HEK293 (cell line): ENCODE results near the gene ARHGAP8.
A peak's percentile ranks its signal among the peaks of the same experiment; 100 is the strongest.

Source experiments
- CTCF ChIA-PET: fragments of 350-600 bp; formaldehyde crosslinking; extraction: SDS; loops from one replicate; lab custom pipeline; 2021; ENCODE audit warnings: antibody characterized with exemption; lab: Yijun Ruan, JAX
- POLR2A ChIA-PET: fragments of 300-600 bp; formaldehyde crosslinking; extraction: SDS; loops from one replicate; lab custom pipeline; 2020; ENCODE audit warnings: antibody characterized with exemption, inconsistent platforms; lab: Yijun Ruan, JAX
- H3K27ac ChIP-seq: fragments of 200-500 bp; sonication (Bioruptor generic); 2 replicates; pipeline ENCODE4 v1.5.1; 2014; ENCODE audit warnings: low read depth, low read length, control low read depth, inconsistent platforms; ENCODE audit errors: extremely low read depth
- H3K36me3 ChIP-seq, 2 experiments: fragments of 200-500 bp in 1 of 2; sonication (Bioruptor generic) in 1 of 2; 1 replicate in 1 of 2; 2 replicates in 1 of 2; pipeline ENCODE4 v1.5.1; 2014 to 2017; ENCODE audit warnings: inconsistent platforms in 2 of 2, low read length in 2 of 2; ENCODE audit not compliant: control insufficient read depth in 2 of 2, insufficient read depth in 1 of 2
- H3K4me1 ChIP-seq: fragments of 200-500 bp; sonication (Bioruptor generic); 2 replicates; pipeline ENCODE4 v1.5.1; 2014; ENCODE audit warnings: mild to moderate bottlenecking, low read length, inconsistent platforms; ENCODE audit not compliant: control insufficient read depth, insufficient read depth
- H3K4me3 ChIP-seq: 2 replicates; pipeline ENCODE4 v1.5.1; 2011; ENCODE audit warnings: low read depth, mild to moderate bottlenecking, control low read depth, low read length, moderate library complexity
- H3K9me3 ChIP-seq: fragments of 200-500 bp; sonication (Bioruptor generic); 2 replicates; pipeline ENCODE4 v1.5.1; 2014; ENCODE audit warnings: low read depth, low read length, inconsistent platforms; ENCODE audit not compliant: control insufficient read depth, insufficient read depth
- GFI1B ChIP-seq: fragments of 450-650 bp; formaldehyde crosslinking; IDR thresholded peaks from 2 replicates; pipeline ENCODE4 v1.5.1; 2016; ENCODE audit warnings: missing biosample characterization, missing genetic modification characterization
- GLI4 ChIP-seq: fragments of 450-650 bp; formaldehyde crosslinking; IDR thresholded peaks from 2 replicates; pipeline ENCODE4 v1.5.1; 2016; ENCODE audit warnings: missing biosample characterization, missing genetic modification characterization
- GLIS1 ChIP-seq: fragments of 450-650 bp; formaldehyde crosslinking; IDR thresholded peaks from 2 replicates; pipeline ENCODE4 v1.5.1; 2016; ENCODE audit warnings: missing biosample characterization, missing genetic modification characterization
- IKZF3 ChIP-seq: fragments of 450-650 bp; IDR thresholded peaks from 2 replicates; pipeline ENCODE4 v1.5.0; 2018; ENCODE audit warnings: missing biosample characterization, mild to moderate bottlenecking, missing genetic modification characterization, moderate library complexity
- KLF1 ChIP-seq: fragments of 450-650 bp; formaldehyde crosslinking; IDR thresholded peaks from 2 replicates; pipeline ENCODE4 v1.5.1; 2016; ENCODE audit warnings: missing biosample characterization, missing genetic modification characterization
- SCRT2 ChIP-seq: fragments of 450-650 bp; formaldehyde crosslinking; IDR thresholded peaks from 2 replicates; pipeline ENCODE4 v1.5.1; 2016; ENCODE audit warnings: missing biosample characterization, missing genetic modification characterization
- SETDB1 ChIP-seq: IDR thresholded peaks from one replicate; pipeline ENCODE4 v1.6.1; 2017; ENCODE audit warnings: mild to moderate bottlenecking, low read length, moderate library complexity, mixed read lengths; ENCODE audit not compliant: insufficient read length
- SP7 ChIP-seq: fragments of 450-650 bp; formaldehyde crosslinking; IDR thresholded peaks from 2 replicates; pipeline ENCODE4 v1.5.1; 2016; ENCODE audit warnings: missing biosample characterization, missing genetic modification characterization
- WT1 ChIP-seq: fragments of 450-650 bp; formaldehyde crosslinking; IDR thresholded peaks from 2 replicates; pipeline ENCODE4 v1.5.1; 2016; ENCODE audit warnings: missing biosample characterization, missing genetic modification characterization
- ZBTB17 ChIP-seq: fragments of 450-650 bp; formaldehyde crosslinking; IDR thresholded peaks from 2 replicates; pipeline ENCODE4 v1.5.1; 2016; ENCODE audit warnings: missing biosample characterization, missing genetic modification characterization
- ZBTB21 ChIP-seq: fragments of 450-650 bp; formaldehyde crosslinking; IDR thresholded peaks from 2 replicates; pipeline ENCODE4 v1.5.1; 2017; ENCODE audit warnings: missing biosample characterization, missing genetic modification characterization
- ZBTB7A ChIP-seq: fragments of 450-650 bp; formaldehyde crosslinking; IDR thresholded peaks from 2 replicates; pipeline ENCODE4 v1.5.1; 2016; ENCODE audit warnings: low read depth, missing biosample characterization, missing genetic modification characterization
- ZEB2 ChIP-seq: fragments of 450-650 bp; formaldehyde crosslinking; IDR thresholded peaks from 2 replicates; pipeline ENCODE4 v1.5.1; 2016; ENCODE audit warnings: missing biosample characterization, missing genetic modification characterization
- ZFP41 ChIP-seq: fragments of 450-650 bp; formaldehyde crosslinking; IDR thresholded peaks from 2 replicates; pipeline ENCODE4 v1.5.1; 2016; ENCODE audit warnings: missing biosample characterization, missing genetic modification characterization, borderline replicate concordance
- ZIC2 ChIP-seq: fragments of 450-650 bp; formaldehyde crosslinking; IDR thresholded peaks from 2 replicates; pipeline ENCODE4 v1.5.1; 2016; ENCODE audit warnings: missing biosample characterization, missing genetic modification characterization
- ZNF112 ChIP-seq: fragments of 450-650 bp; formaldehyde crosslinking; IDR thresholded peaks from 2 replicates; pipeline ENCODE4 v1.5.0; 2017; ENCODE audit warnings: missing biosample characterization, missing genetic modification characterization
- ZNF157 ChIP-seq: fragments of 450-650 bp; formaldehyde crosslinking; IDR thresholded peaks from 2 replicates; pipeline ENCODE4 v1.5.1; 2016; ENCODE audit warnings: missing biosample characterization, missing genetic modification characterization
- ZNF16 ChIP-seq: fragments of 450-650 bp; formaldehyde crosslinking; IDR thresholded peaks from 2 replicates; pipeline ENCODE4 v1.5.1; 2016; ENCODE audit warnings: low read depth, missing biosample characterization, missing genetic modification characterization
- ZNF184 ChIP-seq: fragments of 450-650 bp; IDR thresholded peaks from 2 replicates; pipeline ENCODE4 v1.5.1; 2018; ENCODE audit warnings: missing biosample characterization, mild to moderate bottlenecking, missing genetic modification characterization
- ZNF221 ChIP-seq: fragments of 450-650 bp; formaldehyde crosslinking; IDR thresholded peaks from 2 replicates; pipeline ENCODE4 v1.5.1; 2017; ENCODE audit warnings: missing biosample characterization, missing genetic modification characterization, borderline replicate concordance
- ZNF341 ChIP-seq: fragments of 450-650 bp; formaldehyde crosslinking; IDR thresholded peaks from 2 replicates; pipeline ENCODE4; 2016; ENCODE audit warnings: low read depth, missing biosample characterization, missing genetic modification characterization
- ZNF423 ChIP-seq: fragments of 450-650 bp; formaldehyde crosslinking; IDR thresholded peaks from 2 replicates; pipeline ENCODE4 v1.5.1; 2016; ENCODE audit warnings: missing biosample characterization, missing genetic modification characterization
- ZNF513 ChIP-seq: fragments of 450-650 bp; IDR thresholded peaks from 2 replicates; pipeline ENCODE4 v1.5.1; 2018; ENCODE audit warnings: missing biosample characterization, missing genetic modification characterization
- ZNF530 ChIP-seq: fragments of 450-650 bp; formaldehyde crosslinking; IDR thresholded peaks from 2 replicates; pipeline ENCODE4 v1.5.1; 2016; ENCODE audit warnings: low read depth, missing biosample characterization, missing genetic modification characterization
- ZNF555 ChIP-seq: fragments of 450-650 bp; formaldehyde crosslinking; conservative IDR thresholded peaks from 2 replicates; pipeline ENCODE4 v1.5.1; 2017; ENCODE audit warnings: missing biosample characterization, mild to moderate bottlenecking, missing genetic modification characterization, inconsistent platforms
- ZNF621 ChIP-seq: fragments of 450-650 bp; formaldehyde crosslinking; IDR thresholded peaks from 2 replicates; pipeline ENCODE4 v1.5.1; 2017; ENCODE audit warnings: missing biosample characterization, missing genetic modification characterization
- ZNF623 ChIP-seq: fragments of 450-650 bp; formaldehyde crosslinking; IDR thresholded peaks from 2 replicates; pipeline ENCODE4 v1.5.1; 2016; ENCODE audit warnings: missing biosample characterization, missing genetic modification characterization
- ZNF777 ChIP-seq: fragments of 450-650 bp; formaldehyde crosslinking; IDR thresholded peaks from 2 replicates; pipeline ENCODE4 v1.5.1; 2017; ENCODE audit warnings: missing biosample characterization, missing genetic modification characterization, borderline replicate concordance
- ZSCAN5A ChIP-seq: fragments of 450-650 bp; formaldehyde crosslinking; IDR thresholded peaks from 2 replicates; pipeline ENCODE4 v1.5.1; 2016; ENCODE audit warnings: missing biosample characterization, missing genetic modification characterization
- TF ChIP-seq, protein P1 (sequence below): fragments of 450-650 bp; formaldehyde crosslinking; IDR thresholded peaks from 2 replicates; pipeline ENCODE4 v1.5.1; 2016; ENCODE audit warnings: missing biosample characterization, missing genetic modification characterization
- TF ChIP-seq, protein P2 (sequence below): fragments of 450-650 bp; formaldehyde crosslinking; IDR thresholded peaks from 2 replicates; pipeline ENCODE4 v1.5.1; 2017; ENCODE audit warnings: missing biosample characterization, missing genetic modification characterization
- TF ChIP-seq, protein P3 (sequence below): fragments of 450-650 bp; formaldehyde crosslinking; IDR thresholded peaks from 2 replicates; pipeline ENCODE4 v1.5.1; 2016; ENCODE audit warnings: missing biosample characterization, missing genetic modification characterization, low read depth

Gene ARHGAP8

GRCh38 chr22:44776605-44777363 lies 24.4 kb downstream of the ARHGAP8 start:
- POLR2A ChIA-PET, result no interaction called here
- TF ChIP-seq ZBTB7A (tag by site-specific recombination) (no peak), ZFP41 (no peak), SETDB1 (no peak), ZNF777 (tag by site-specific recombination) (no peak), ZNF555 (tag by site-specific recombination) (no peak), WT1 (peak; percentile 21; the same call in 1 of the 2 replicates), ZNF423 (tag by site-specific recombination) (peak; percentile 15; the same call in 1 of the 2 replicates), ZNF184 (tag by site-specific recombination) (no peak), ZEB2 (tag by site-specific recombination) (no peak), SCRT2 (tag by site-specific recombination) (peak; percentile 40; the same call in 1 of the 2 replicates), ZNF621 (tag by site-specific recombination) (no peak), GFI1B (tag by site-specific recombination) (no peak), GLI4 (no peak), ZNF623 (no peak), ZSCAN5A (tag by site-specific recombination) (no peak), KLF1 (no peak), ZIC2 (tag by site-specific recombination) (peak; percentile 88), SP7 (no peak), ZNF157 (tag by site-specific recombination) (no peak), IKZF3 (tag by site-specific recombination) (0 out of 2 replicates have a peak, but pooled peaks have one; percentile 11), ZNF513 (tag by site-specific recombination) (no peak), ZNF112 (tag by site-specific recombination) (no peak), ZNF341 (0 out of 2 replicates have a peak, but pooled peaks have one; percentile 21), ZNF530 (tag by site-specific recombination) (no peak), ZBTB21 (tag by site-specific recombination) (no peak), ZNF16 (tag by site-specific recombination) (peak; percentile 96), ZNF221 (tag by site-specific recombination) (no peak), GLIS1 (tag by site-specific recombination) (peak; percentile 38), ZBTB17 (no peak)
- TF ChIP-seq, protein P1, sequence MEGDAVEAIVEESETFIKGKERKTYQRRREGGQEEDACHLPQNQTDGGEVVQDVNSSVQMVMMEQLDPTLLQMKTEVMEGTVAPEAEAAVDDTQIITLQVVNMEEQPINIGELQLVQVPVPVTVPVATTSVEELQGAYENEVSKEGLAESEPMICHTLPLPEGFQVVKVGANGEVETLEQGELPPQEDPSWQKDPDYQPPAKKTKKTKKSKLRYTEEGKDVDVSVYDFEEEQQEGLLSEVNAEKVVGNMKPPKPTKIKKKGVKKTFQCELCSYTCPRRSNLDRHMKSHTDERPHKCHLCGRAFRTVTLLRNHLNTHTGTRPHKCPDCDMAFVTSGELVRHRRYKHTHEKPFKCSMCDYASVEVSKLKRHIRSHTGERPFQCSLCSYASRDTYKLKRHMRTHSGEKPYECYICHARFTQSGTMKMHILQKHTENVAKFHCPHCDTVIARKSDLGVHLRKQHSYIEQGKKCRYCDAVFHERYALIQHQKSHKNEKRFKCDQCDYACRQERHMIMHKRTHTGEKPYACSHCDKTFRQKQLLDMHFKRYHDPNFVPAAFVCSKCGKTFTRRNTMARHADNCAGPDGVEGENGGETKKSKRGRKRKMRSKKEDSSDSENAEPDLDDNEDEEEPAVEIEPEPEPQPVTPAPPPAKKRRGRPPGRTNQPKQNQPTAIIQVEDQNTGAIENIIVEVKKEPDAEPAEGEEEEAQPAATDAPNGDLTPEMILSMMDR, result no peak
- TF ChIP-seq, protein P2, sequence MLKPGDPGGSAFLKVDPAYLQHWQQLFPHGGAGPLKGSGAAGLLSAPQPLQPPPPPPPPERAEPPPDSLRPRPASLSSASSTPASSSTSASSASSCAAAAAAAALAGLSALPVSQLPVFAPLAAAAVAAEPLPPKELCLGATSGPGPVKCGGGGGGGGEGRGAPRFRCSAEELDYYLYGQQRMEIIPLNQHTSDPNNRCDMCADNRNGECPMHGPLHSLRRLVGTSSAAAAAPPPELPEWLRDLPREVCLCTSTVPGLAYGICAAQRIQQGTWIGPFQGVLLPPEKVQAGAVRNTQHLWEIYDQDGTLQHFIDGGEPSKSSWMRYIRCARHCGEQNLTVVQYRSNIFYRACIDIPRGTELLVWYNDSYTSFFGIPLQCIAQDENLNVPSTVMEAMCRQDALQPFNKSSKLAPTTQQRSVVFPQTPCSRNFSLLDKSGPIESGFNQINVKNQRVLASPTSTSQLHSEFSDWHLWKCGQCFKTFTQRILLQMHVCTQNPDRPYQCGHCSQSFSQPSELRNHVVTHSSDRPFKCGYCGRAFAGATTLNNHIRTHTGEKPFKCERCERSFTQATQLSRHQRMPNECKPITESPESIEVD (tag by site-specific recombination), result no peak
- TF ChIP-seq, protein P3, sequence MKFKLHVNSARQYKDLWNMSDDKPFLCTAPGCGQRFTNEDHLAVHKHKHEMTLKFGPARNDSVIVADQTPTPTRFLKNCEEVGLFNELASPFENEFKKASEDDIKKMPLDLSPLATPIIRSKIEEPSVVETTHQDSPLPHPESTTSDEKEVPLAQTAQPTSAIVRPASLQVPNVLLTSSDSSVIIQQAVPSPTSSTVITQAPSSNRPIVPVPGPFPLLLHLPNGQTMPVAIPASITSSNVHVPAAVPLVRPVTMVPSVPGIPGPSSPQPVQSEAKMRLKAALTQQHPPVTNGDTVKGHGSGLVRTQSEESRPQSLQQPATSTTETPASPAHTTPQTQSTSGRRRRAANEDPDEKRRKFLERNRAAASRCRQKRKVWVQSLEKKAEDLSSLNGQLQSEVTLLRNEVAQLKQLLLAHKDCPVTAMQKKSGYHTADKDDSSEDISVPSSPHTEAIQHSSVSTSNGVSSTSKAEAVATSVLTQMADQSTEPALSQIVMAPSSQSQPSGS (tag by site-specific recombination), result no peak

More at GRCh38 chr22:44776605-44777363, 24.4 kb downstream of the ARHGAP8 start:
- Histone ChIP-seq H3K27ac (no peak overlapping the region), H3K4me1 (peaks cover 5% of the 10 kb centered on the region; the same call in 1 of the 2 replicates), H3K9me3 (peaks cover 3% of the 10 kb centered on the region), H3K36me3 (no peaks in the 10 kb centered on the region; a peak in 1 of 3 replicates), H3K4me3 (no peak overlapping the region)
- CTCF ChIA-PET, result interaction anchor here (0.6 to 1.5 kb wide), 3 partner anchors 15 to 320 kb away, joined by 3 to 4 read pairs (median 3); no protein-coding TSS in a partner anchor
